GM12878 (cell line): ENCODE data around the gene APPL2. TPM values are rescaled to one million over a fixed set of nuclear protein-coding genes. Genes with fewer than 3 reads are reported as not detected.

Source experiments
- ATAC-seq: fragments of 200-7000 bp; cut with Tn5 transposase; 3 replicates; pipeline ENCODE4 v1.9.1; 2020; ENCODE audit warnings: mild to moderate bottlenecking, moderate library complexity
- BruUV-seq: library from RNA; stranded (reverse); fragments of 400-500 nt; replicated peaks from 2 replicates; lab custom pipeline; 2021; lab: Mats Ljungman, UMichigan
- CTCF ChIA-PET: fragments of 300-600 bp; sonication (Branson Sonifier 250); formaldehyde crosslinking; extraction: SDS; loops from one replicate; lab custom pipeline; 2021; ENCODE audit warnings: inconsistent platforms; lab: Yijun Ruan, JAX
- POLR2A ChIA-PET: fragments of 350-600 bp; formaldehyde crosslinking; extraction: SDS; loops from one replicate; lab custom pipeline; 2021; ENCODE audit warnings: inconsistent platforms; lab: Charles Lee
- RAD21 ChIA-PET: fragments of 300-600 bp; sonication (Branson Sonifier 250); formaldehyde crosslinking; loops from one replicate; lab custom pipeline; 2023; ENCODE audit warnings: antibody characterized with exemption; ENCODE audit not compliant: unreplicated experiment; lab: Charles Lee
- SMC1A ChIA-PET: fragments of 300-600 bp; sonication (Branson Sonifier 250); formaldehyde crosslinking; loops from one replicate; lab custom pipeline; 2023; ENCODE audit not compliant: unreplicated experiment, uncharacterized antibody; lab: Charles Lee
- DNase-seq: peaks from one replicate; pipeline ENCODE4 v3.0.0-alpha.2; 2011; ENCODE audit warnings: low read depth, low spot score
- FAIRE-seq: peaks from 3 replicates; lab custom pipeline; 2011; peaks lifted over from hg19 to GRCh38; lab: Jason Lieb, UNC
- H2AFZ ChIP-seq: 2 replicates; pipeline ENCODE4 v1.6.0; 2011; ENCODE audit warnings: low read depth, low read length, control low read depth; ENCODE audit not compliant: control insufficient read depth
- H3K27ac ChIP-seq: 2 replicates; pipeline ENCODE4 v1.5.1; 2011; ENCODE audit warnings: control low read depth; ENCODE audit not compliant: control insufficient read depth, insufficient read depth
- H3K27me3 ChIP-seq, 2 experiments: replicated peaks in 1 of 2; 2 replicates each; pipeline versions ENCODE4 v1.6.0 to v1.6.1; 2011; ENCODE audit warnings: low read length in 1 of 2; ENCODE audit not compliant: control insufficient read depth in 2 of 2, insufficient read depth in 2 of 2
- H3K36me3 ChIP-seq, 2 experiments: 2 replicates each; pipeline ENCODE4 v1.5.1; 2011; ENCODE audit warnings: low read length in 1 of 2; ENCODE audit not compliant: control insufficient read depth in 2 of 2, insufficient read depth in 2 of 2
- H3K4me1 ChIP-seq: 2 replicates; pipeline ENCODE4 v1.6.1; 2011; ENCODE audit warnings: mild to moderate bottlenecking, low read length, moderate library complexity, mixed read lengths; ENCODE audit not compliant: control insufficient read depth, insufficient read depth
- H3K4me2 ChIP-seq: 2 replicates; pipeline ENCODE4 v1.6.0; 2011; ENCODE audit warnings: control low read depth; ENCODE audit not compliant: control insufficient read depth, insufficient read depth
- H3K4me3 ChIP-seq: fragments of 200-600 bp; sonication (generic); 2 replicates; pipeline ENCODE4 v1.5.1; 2016
- H3K79me2 ChIP-seq: 2 replicates; pipeline ENCODE4 v1.6.0; 2011; ENCODE audit warnings: low read length; ENCODE audit not compliant: control insufficient read depth, insufficient read depth
- H3K9ac ChIP-seq: 2 replicates; pipeline ENCODE4 v1.8.0; 2011; ENCODE audit warnings: low read length, control low read depth, mixed read lengths; ENCODE audit not compliant: control insufficient read depth, insufficient read depth
- H3K9me3 ChIP-seq: replicated peaks from 3 replicates; pipeline ENCODE4 v1.5.1; 2011; ENCODE audit warnings: mild to moderate bottlenecking, low read length; ENCODE audit not compliant: control insufficient read depth, insufficient read depth
- H4K20me1 ChIP-seq: 2 replicates; pipeline ENCODE4 v1.6.0; 2011; ENCODE audit not compliant: control insufficient read depth, insufficient read depth
- CHD1 ChIP-seq: IDR thresholded peaks from 2 replicates; pipeline ENCODE4 v1.6.1; 2012; ENCODE audit warnings: low read depth, low read length, improper control_type of control experiment
- LARP7 ChIP-seq: fragments of 450-650 bp; IDR thresholded peaks from 2 replicates; pipeline ENCODE4 v1.6.1; 2017; ENCODE audit warnings: mild to moderate bottlenecking
- MEF2A ChIP-seq: IDR thresholded peaks from 2 replicates; pipeline ENCODE4 v1.6.1; 2011; ENCODE audit warnings: low read depth, mild to moderate bottlenecking, low read length, moderate library complexity; ENCODE audit not compliant: insufficient read depth
- MTA2 ChIP-seq: fragments of 450-650 bp; IDR thresholded peaks from 2 replicates; pipeline ENCODE4 v1.6.1; 2016; ENCODE audit warnings: low read depth, mild to moderate bottlenecking, moderate library complexity
- NFIC ChIP-seq: IDR thresholded peaks from 2 replicates; pipeline ENCODE4 v1.6.1; 2012; ENCODE audit warnings: low read depth, mild to moderate bottlenecking, inconsistent platforms, low read length, moderate library complexity
- NFYA ChIP-seq: IDR thresholded peaks from 2 replicates; pipeline ENCODE4 v1.6.1; 2011; ENCODE audit warnings: low read depth, mild to moderate bottlenecking, low read length, improper control_type of control experiment, borderline replicate concordance
- PML ChIP-seq: IDR thresholded peaks from 2 replicates; pipeline ENCODE4 v1.6.1; 2012; ENCODE audit warnings: low read length, inconsistent platforms
- RAD21 ChIP-seq: IDR thresholded peaks from 2 replicates; pipeline ENCODE4 v1.6.1; 2011; ENCODE audit warnings: mild to moderate bottlenecking, low read depth, low read length, moderate library complexity; ENCODE audit not compliant: insufficient read depth
- RCOR1 ChIP-seq: conservative IDR thresholded peaks from 2 replicates; pipeline ENCODE4 v1.6.1; 2012; ENCODE audit warnings: low read depth, low read length, improper control_type of control experiment
- STAT3 ChIP-seq: IDR thresholded peaks from 2 replicates; pipeline ENCODE4 v1.6.1; 2011; ENCODE audit warnings: low read depth, low read length, improper control_type of control experiment
- SUZ12 ChIP-seq: fragments of 200-600 bp; sonication (generic); IDR thresholded peaks from one replicate; pipeline ENCODE4 v1.6.1; 2018; ENCODE audit warnings: antibody characterized with exemption, mild to moderate bottlenecking; ENCODE audit not compliant: unreplicated experiment
- TBL1XR1 ChIP-seq: IDR thresholded peaks from 2 replicates; pipeline ENCODE4 v1.6.1; 2012; ENCODE audit warnings: low read depth, low read length, improper control_type of control experiment
- ZBED1 ChIP-seq: IDR thresholded peaks from 2 replicates; pipeline ENCODE4 v1.6.1; 2016; ENCODE audit warnings: borderline replicate concordance
- ZNF217 ChIP-seq: fragments of 450-650 bp; IDR thresholded peaks from 2 replicates; pipeline ENCODE4 v1.6.1; 2017; ENCODE audit warnings: antibody characterized with exemption, mild to moderate bottlenecking
- ZNF274 ChIP-seq: IDR thresholded peaks from one replicate; pipeline ENCODE4 v1.8.0; 2011; ENCODE audit not compliant: insufficient read length, insufficient read depth
- ZSCAN29 ChIP-seq: fragments of 450-650 bp; IDR thresholded peaks from 2 replicates; pipeline ENCODE4 v1.6.1; 2017; ENCODE audit warnings: mild to moderate bottlenecking, moderate library complexity
- ZZZ3 ChIP-seq: IDR thresholded peaks from 2 replicates; pipeline ENCODE4 v1.6.1; 2011; ENCODE audit warnings: low read depth; ENCODE audit not compliant: control insufficient read depth, insufficient read length
- WGBS: methylation state at CpG from one replicate; pipeline ENCODE4 v1.1.6; 2016; ENCODE audit warnings: low lambda C conversion rate; ENCODE audit not compliant: insufficient replicate concordance, insufficient coverage; ENCODE audit errors: missing lambda C conversion rate; 5-methylcytosine and 5-hydroxymethylcytosine counted together
- in situ Hi-C: fragments of 300-500 bp; cut with MboI; formaldehyde crosslinking; loops from 9 replicates; pipeline ENCODE4 v1.14.3; 2018; ENCODE audit warnings: mixed read lengths
- intact Hi-C: fragments of 100-400 bp; cut with micrococcal nuclease; formaldehyde crosslinking; loops from one replicate; pipeline ENCODE4 v1.14.2; 2022; ENCODE audit not compliant: unreplicated experiment
- polyA plus RNA-seq, 11 experiments: library from polyadenylated mRNA; depleted of rRNA in 4 of 11; unstranded in 6 of 11; stranded (reverse) in 5 of 11; fragments of >200 nt; fragmentation: Nextera tagmentation in 4 of 11; fragmentation: Illumina TruSeq in 1 of 11; extraction: Ambion mirVana in 4 of 11; extraction: Trizol in 1 of 11; gene quantifications; 1 replicate in 1 of 11; 2 replicates in 10 of 11; pipeline versions ENCODE4 v1.2.1 to v1.2.3, GENCODE V29; 2011 to 2016; ENCODE audit warnings: inconsistent platforms in 2 of 11, missing spikeins in 2 of 11, low read depth in 1 of 11
- total RNA-seq, 4 experiments: library from RNA; depleted of rRNA in 3 of 4; stranded (reverse); fragments of >200 nt in 3 of 4; fragmentation: Illumina TruSeq in 1 of 4; extraction: Trizol in 1 of 4; gene quantifications; 2 replicates each; pipeline versions ENCODE4 v1.2.1 to v1.2.3, GENCODE V29; 2013 to 2021
- TF ChIP-seq, protein P1 (sequence below): fragments of 450-650 bp; IDR thresholded peaks from 2 replicates; pipeline ENCODE4 v1.6.1; 2017; ENCODE audit warnings: low read depth, mild to moderate bottlenecking, moderate library complexity
- TF ChIP-seq, protein P2 (sequence below): fragments of 450-650 bp; IDR thresholded peaks from 2 replicates; pipeline ENCODE4 v1.6.1; 2018; ENCODE audit warnings: borderline replicate concordance, mild to moderate bottlenecking; ENCODE audit not compliant: partially characterized antibody
- TF ChIP-seq, protein P3 (sequence below): fragments of 450-650 bp; IDR thresholded peaks from 2 replicates; pipeline ENCODE4 v1.6.1; 2017; ENCODE audit warnings: antibody characterized with exemption, mild to moderate bottlenecking, moderate library complexity

The APPL2 gene
- total and polyA plus RNA-seq, 10 of the 15 experiments (the other 5 are each of a cell fraction or from before 2014, with no cell fraction given): 1.9 to 14.2 (median 7.5) TPM

DNA sequence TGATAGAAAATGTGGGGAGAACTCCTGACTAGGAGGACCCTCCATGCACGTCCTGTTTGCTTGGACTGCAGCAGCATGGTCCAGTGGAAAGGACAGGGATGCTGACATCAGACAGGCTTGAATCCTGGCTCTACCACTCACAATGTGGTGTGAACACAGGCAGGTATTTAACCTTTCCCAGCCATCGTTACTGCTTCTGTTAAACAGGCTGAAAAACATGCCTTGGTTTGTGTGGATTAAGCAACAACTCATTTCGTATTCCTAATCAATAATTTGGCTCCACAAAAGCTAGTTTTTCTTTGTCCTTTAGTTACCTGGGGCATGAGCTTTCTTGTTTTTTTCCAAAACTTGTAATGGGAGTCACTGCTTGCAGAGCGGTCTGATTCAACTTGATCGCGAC lies 41.0 kb downstream of the APPL2 start:
- TF ChIP-seq MTA2: no peak
- no peak for TF ChIP-seq NFYA
- no peak for TF ChIP-seq ZSCAN29
- TF ChIP-seq ZNF217: no peak
- no peak for TF ChIP-seq STAT3
- TF ChIP-seq, protein P1, sequence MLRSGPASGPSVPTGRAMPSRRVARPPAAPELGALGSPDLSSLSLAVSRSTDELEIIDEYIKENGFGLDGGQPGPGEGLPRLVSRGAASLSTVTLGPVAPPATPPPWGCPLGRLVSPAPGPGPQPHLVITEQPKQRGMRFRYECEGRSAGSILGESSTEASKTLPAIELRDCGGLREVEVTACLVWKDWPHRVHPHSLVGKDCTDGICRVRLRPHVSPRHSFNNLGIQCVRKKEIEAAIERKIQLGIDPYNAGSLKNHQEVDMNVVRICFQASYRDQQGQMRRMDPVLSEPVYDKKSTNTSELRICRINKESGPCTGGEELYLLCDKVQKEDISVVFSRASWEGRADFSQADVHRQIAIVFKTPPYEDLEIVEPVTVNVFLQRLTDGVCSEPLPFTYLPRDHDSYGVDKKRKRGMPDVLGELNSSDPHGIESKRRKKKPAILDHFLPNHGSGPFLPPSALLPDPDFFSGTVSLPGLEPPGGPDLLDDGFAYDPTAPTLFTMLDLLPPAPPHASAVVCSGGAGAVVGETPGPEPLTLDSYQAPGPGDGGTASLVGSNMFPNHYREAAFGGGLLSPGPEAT: no peak
- TF ChIP-seq RAD21: no peak
- TF ChIP-seq NFIC: no peak
- no peak for TF ChIP-seq SUZ12
- no peak for TF ChIP-seq MEF2A
- no peak for TF ChIP-seq PML
- no peak for TF ChIP-seq CHD1
- TF ChIP-seq LARP7: no peak
- TF ChIP-seq ZBED1: no peak
- no peak for TF ChIP-seq RCOR1
- TF ChIP-seq, protein P2, sequence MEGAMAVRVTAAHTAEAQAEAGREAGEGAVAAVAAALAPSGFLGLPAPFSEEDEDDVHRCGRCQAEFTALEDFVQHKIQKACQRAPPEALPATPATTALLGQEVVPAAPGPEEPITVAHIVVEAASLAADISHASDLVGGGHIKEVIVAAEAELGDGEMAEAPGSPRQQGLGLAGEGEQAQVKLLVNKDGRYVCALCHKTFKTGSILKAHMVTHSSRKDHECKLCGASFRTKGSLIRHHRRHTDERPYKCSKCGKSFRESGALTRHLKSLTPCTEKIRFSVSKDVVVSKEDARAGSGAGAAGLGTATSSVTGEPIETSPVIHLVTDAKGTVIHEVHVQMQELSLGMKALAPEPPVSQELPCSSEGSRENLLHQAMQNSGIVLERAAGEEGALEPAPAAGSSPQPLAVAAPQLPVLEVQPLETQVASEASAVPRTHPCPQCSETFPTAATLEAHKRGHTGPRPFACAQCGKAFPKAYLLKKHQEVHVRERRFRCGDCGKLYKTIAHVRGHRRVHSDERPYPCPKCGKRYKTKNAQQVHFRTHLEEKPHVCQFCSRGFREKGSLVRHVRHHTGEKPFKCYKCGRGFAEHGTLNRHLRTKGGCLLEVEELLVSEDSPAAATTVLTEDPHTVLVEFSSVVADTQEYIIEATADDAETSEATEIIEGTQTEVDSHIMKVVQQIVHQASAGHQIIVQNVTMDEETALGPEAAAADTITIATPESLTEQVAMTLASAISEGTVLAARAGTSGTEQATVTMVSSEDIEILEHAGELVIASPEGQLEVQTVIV: no peak
- TF ChIP-seq, protein P3, sequence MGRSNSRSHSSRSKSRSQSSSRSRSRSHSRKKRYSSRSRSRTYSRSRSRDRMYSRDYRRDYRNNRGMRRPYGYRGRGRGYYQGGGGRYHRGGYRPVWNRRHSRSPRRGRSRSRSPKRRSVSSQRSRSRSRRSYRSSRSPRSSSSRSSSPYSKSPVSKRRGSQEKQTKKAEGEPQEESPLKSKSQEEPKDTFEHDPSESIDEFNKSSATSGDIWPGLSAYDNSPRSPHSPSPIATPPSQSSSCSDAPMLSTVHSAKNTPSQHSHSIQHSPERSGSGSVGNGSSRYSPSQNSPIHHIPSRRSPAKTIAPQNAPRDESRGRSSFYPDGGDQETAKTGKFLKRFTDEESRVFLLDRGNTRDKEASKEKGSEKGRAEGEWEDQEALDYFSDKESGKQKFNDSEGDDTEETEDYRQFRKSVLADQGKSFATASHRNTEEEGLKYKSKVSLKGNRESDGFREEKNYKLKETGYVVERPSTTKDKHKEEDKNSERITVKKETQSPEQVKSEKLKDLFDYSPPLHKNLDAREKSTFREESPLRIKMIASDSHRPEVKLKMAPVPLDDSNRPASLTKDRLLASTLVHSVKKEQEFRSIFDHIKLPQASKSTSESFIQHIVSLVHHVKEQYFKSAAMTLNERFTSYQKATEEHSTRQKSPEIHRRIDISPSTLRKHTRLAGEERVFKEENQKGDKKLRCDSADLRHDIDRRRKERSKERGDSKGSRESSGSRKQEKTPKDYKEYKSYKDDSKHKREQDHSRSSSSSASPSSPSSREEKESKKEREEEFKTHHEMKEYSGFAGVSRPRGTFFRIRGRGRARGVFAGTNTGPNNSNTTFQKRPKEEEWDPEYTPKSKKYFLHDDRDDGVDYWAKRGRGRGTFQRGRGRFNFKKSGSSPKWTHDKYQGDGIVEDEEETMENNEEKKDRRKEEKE: no peak
- no peak for TF ChIP-seq TBL1XR1
- TF ChIP-seq ZZZ3: no peak
- TF ChIP-seq ZNF274: no peak
- TF ChIP-seq, all 136 proteins: peak for 0
- no TSS peak for BruUV-seq
- Histone ChIP-seq H3K9me3 (no peaks in the 10 kb centered on the region), H2AFZ (no peak overlapping the region), H3K4me3 (no peak overlapping the region), H4K20me1 (no peaks in the 10 kb centered on the region), H3K79me2 (no peaks in the 10 kb centered on the region), H3K4me1 (no peaks in the 10 kb centered on the region), H3K9ac (no peak overlapping the region), H3K4me2 (no peak overlapping the region), H3K27ac (no peak overlapping the region), H3K27me3 (no peaks in the 10 kb centered on the region), H3K36me3 (peaks cover 2 to 10% of the 10 kb centered on the region in 2 experiments)
- SMC1A ChIA-PET: no interaction called here
- intact Hi-C loops: no loop called here
- 96% methylated on average over 6 of the region's 6 CpGs for whole genome bisulfite sequencing
- ATAC-seq (no peak), DNase-seq (no peak), FAIRE-seq (no peak)
- RAD21 ChIA-PET: no interaction called here
- in situ Hi-C loops: no loop called here
- POLR2A ChIA-PET: no interaction called here
- CTCF ChIA-PET: no interaction called here
